ENCODE measurements around the gene GADD45GIP1. TPM values are rescaled to one million over a fixed set of nuclear protein-coding genes. Genes with fewer than 3 reads are reported as not detected.
A peak's percentile ranks its signal among the peaks of the same experiment; 100 is the strongest.
"Not testable (repeated sequence)": the region's sequence is repeated elsewhere in the genome, so short reads cannot be mapped to it uniquely, and the experiment has no call there.

The GADD45GIP1 gene
- polyA plus RNA-seq, 1 donor: 48.4 TPM

GRCh38 chr19:12938779-12939601 lies 18.0 kb downstream of the GADD45GIP1 start:
- no peak for DNase-seq

- peak; percentile 99 for DNase-seq
Observed at GRCh38 chr19:12937927-12938778, 18.9 kb downstream of the GADD45GIP1 start, which contains the start of gene CALR. Gene CALR (plus strand): TSS chr19:12938609. CDS start chr19:12938680, 71 bp downstream.

GRCh38 chr19:12937093-12937926 lies 19.7 kb downstream of the GADD45GIP1 start:
- DNase-seq: no peak

- DNase-seq: no peak
Observed at GRCh38 chr19:12936582-12936981, 20.4 kb downstream of the GADD45GIP1 start.

GRCh38 chr19:12935071-12935470 lies 22.0 kb downstream of the GADD45GIP1 start:
- no peak for DNase-seq

GRCh38 chr19:12933287-12934072 lies 23.5 kb downstream of the GADD45GIP1 start, which contains the start of gene FARSA:
Gene FARSA (minus strand): TSS chr19:12933711. CDS start chr19:12933696, 15 bp downstream.
- peak; percentile 92 for DNase-seq

GRCh38 chr19:12932392-12933286 lies 24.4 kb downstream of the GADD45GIP1 start:
- no peak for DNase-seq

GRCh38 chr19:12930002-12930645 lies 26.9 kb downstream of the GADD45GIP1 start:
- DNase-seq: no peak

GRCh38 chr19:12924621-12925310 lies 32.3 kb downstream of the GADD45GIP1 start:
- no peak for DNase-seq

- DNase-seq: no peak
Observed at GRCh38 chr19:12922959-12923358, 34.1 kb downstream of the GADD45GIP1 start.

- no peak for DNase-seq
Observed at GRCh38 chr19:12921047-12921446, 36.0 kb downstream of the GADD45GIP1 start.

GRCh38 chr19:12918253-12918652 lies 38.8 kb downstream of the GADD45GIP1 start:
- no peak for DNase-seq

- DNase-seq: not testable (repeated sequence)
Observed at GRCh38 chr19:12915860-12916259, 41.2 kb downstream of the GADD45GIP1 start.

- peak; percentile 28 for DNase-seq
Observed at GRCh38 chr19:12913851-12914690, 43.0 kb downstream of the GADD45GIP1 start.

- DNase-seq: peak; percentile 74
Observed at GRCh38 chr19:12913011-12913561, 43.9 kb downstream of the GADD45GIP1 start.

- DNase-seq: no peak
Observed at GRCh38 chr19:12912571-12912970, 44.5 kb downstream of the GADD45GIP1 start.

- DNase-seq: no peak
Observed at GRCh38 chr19:12907166-12907565, 49.9 kb downstream of the GADD45GIP1 start.

Data from hindlimb muscle (tissue), 1 donor.